GM21619 (cell line): ENCODE results near the gene ERCC6L2.

ENCODE experiments used
- ATAC-seq: cut with Tn5 transposase; IDR thresholded peaks from one replicate; pipeline ENCODE4 v1.9.1; 2021; ENCODE audit not compliant: unreplicated experiment

The ERCC6L2 gene

DNA sequence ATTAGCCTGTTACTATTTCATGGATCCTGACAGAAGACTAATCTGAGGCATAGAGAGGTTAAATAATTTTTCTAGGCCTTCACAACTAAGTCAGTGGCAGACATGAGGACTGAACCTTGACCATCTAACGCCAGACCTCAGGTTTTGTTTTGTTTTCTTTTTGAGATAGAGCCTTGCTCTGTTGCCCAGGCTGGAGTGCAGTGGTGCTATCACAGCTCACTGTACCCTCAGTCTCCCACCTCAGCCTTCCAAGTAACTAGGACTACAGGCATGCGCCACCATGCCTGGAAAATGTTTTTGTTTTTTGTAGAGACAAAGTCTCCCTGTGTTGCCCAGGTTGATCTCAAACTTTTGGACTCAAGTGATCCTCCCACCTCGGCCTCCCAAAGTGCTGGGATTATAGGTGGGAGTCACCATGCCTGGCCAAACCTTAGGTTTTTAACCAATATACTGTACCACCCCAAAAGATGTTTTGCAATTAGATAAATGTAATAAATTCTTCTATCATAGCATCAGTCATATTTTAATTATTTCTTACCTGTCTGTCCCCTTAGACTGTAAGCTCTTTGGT is 35.4 kb downstream of the ERCC6L2 start:
- no peak for ATAC-seq

- no peak for ATAC-seq
These were observed 37.3 kb downstream of the ERCC6L2 start for GRCh38 chr9:95912773-95913172.

GRCh38 chr9:95920017-95920416 is 44.5 kb downstream of the ERCC6L2 start:
- no peak for ATAC-seq

- ATAC-seq: no peak
These were observed 48.3 kb downstream of the ERCC6L2 start for GRCh38 chr9:95923794-95924193.

GRCh38 chr9:95924987-95925386 is 49.5 kb downstream of the ERCC6L2 start:
- no peak for ATAC-seq

DNA sequence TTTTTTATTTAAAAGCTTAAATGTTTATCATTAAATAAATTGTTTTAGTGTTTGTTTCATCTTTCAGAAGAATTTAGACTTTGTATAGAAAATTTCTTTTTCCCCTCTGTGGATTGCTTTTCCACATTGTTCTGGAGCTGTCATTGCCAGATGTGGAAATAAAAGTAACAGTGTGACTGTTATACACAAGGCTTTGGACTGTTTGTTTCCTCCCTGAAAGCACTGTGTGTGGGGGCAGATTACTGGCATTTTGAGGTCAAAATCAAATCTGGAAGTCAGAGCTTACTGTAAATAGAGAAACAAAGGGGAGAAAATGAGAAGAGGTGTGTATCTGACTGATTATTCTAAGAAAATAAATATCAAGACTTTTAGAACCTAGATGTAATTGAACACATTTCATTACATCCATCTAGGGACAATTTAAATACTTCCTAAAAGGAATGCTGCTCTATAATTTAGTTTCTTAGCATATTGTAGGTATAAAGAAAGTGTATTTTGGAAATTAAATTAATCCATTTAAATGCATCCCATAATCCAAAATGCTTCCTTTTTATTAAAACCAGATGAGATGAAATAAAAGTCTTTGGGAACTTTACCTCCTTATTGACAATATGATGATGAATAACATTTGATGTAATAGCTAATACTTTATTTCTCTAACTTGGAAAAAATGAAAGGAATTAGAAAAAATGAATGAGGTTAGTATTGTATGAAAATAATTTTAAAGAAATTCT is 51.9 kb downstream of the ERCC6L2 start:
- no peak for ATAC-seq

GRCh38 chr9:95930277-95930676 is 54.8 kb downstream of the ERCC6L2 start:
- no peak for ATAC-seq

- ATAC-seq: no peak
These were observed 60.5 kb downstream of the ERCC6L2 start for GRCh38 chr9:95935861-95936578.

GRCh38 chr9:95936579-95937075 is 61.1 kb downstream of the ERCC6L2 start:
- no peak for ATAC-seq

- no peak for ATAC-seq
These were observed 61.6 kb downstream of the ERCC6L2 start for GRCh38 chr9:95937131-95937530.

GRCh38 chr9:95938724-95939123 is 63.2 kb downstream of the ERCC6L2 start:
- ATAC-seq: no peak

- ATAC-seq: no peak
These were observed 64.0 kb downstream of the ERCC6L2 start for GRCh38 chr9:95939472-95939871.

DNA sequence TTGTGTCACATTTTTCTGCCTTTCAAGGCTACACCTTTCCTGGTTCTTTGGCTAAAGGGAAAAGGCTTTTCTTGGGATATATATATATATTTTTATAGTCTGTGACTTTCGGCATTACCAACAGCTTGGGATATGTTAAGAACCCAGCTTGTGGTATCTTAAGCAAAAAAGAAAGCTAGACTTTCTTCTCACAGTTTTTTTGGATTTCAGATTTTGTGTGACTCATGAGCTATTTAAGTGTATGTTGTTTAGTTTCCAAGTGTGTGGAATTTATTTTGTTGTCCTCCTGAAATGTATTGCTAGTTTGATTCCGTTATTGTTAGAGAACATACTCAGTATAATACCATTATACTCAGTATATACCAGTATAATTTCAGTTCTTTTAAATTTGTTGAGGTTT is 64.8 kb downstream of the ERCC6L2 start:
- ATAC-seq: no peak

- no peak for ATAC-seq
These were observed 66.5 kb downstream of the ERCC6L2 start for GRCh38 chr9:95942016-95942415.

DNA sequence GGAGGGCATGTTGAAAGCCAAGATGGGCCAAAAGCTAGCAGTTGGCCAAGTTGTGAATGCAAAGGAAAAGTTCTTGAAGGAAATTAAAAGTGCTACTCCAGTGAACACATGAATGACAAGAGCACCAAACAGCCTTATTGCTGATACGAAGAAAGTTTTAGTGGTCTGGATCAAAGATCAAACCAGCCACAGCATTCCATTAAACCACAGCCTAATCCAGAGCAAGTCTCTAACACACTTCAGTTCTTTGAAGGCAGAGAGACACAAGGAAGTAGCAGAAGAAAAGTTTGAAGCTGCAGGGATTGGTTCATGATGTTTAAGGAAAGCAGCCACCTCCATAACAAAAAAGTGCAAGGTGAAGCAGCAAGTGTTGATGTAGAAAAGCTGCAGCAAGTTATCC is 71.6 kb downstream of the ERCC6L2 start:
- ATAC-seq: no peak

DNA sequence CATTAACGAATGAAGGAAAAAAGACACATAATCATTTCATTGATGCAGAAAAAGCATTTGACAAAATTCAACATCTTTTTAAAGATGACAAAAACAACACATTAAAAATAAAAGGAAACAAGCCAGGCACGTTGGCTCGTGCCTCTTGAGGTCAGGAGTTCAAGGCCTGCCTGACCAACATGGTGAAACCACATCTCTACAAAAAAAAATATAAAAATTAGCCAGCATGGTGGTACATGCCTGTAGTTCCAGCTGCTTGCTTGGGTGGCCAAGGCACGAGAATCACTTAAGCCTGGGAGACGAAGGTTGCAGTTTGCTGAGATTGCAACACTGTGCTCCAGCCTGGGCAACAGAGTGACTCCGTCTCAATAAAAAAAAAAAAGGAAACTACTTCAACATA is 77.0 kb downstream of the ERCC6L2 start:
- no peak for ATAC-seq

GRCh38 chr9:95953986-95954385 is 78.5 kb downstream of the ERCC6L2 start:
- no peak for ATAC-seq

- ATAC-seq: no peak
These were observed 79.4 kb downstream of the ERCC6L2 start for GRCh38 chr9:95954940-95955339.

- no peak for ATAC-seq
These were observed 87.4 kb downstream of the ERCC6L2 start for GRCh38 chr9:95962936-95963335.

GRCh38 chr9:95963659-95964058 is 88.2 kb downstream of the ERCC6L2 start:
- no peak for ATAC-seq

- ATAC-seq: no peak
These were observed 90.8 kb downstream of the ERCC6L2 start for GRCh38 chr9:95966306-95966705.

DNA sequence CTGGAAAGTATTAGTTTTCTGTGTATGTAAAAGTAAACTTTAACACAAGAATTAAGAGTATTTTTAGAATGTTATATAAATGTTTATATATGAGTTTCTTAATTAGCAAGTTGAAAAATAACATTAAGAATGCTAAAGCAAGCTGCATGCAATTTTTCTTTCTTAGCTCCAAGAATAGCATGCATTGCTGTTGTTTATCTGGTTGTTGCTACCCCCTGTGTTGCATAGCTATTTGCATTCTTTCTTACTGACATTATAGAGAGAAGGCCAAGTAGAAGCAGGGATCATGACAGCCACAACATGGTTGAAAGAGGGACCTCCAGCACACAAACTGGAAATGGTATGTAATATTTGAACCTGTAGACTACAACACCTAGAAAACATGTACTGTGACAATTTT is 94.8 kb downstream of the ERCC6L2 start:
- ATAC-seq: no peak
